ENCODE results near the gene MYL12B.
A peak's percentile ranks its signal among the peaks of the same experiment; 100 is the strongest.
"Not testable (repeated sequence)": the region's sequence is repeated elsewhere in the genome, so short reads cannot be mapped to it uniquely, and the experiment has no call there.

Gene MYL12B

GRCh38 chr18:3261373-3262233 is at the start of gene MYL12B:
Gene MYL12B (plus strand): TSS chr18:3262133. CDS start chr18:3272899, 10,766 bp downstream.
- DNase-seq = peak; percentile 72 to 83

DNA sequence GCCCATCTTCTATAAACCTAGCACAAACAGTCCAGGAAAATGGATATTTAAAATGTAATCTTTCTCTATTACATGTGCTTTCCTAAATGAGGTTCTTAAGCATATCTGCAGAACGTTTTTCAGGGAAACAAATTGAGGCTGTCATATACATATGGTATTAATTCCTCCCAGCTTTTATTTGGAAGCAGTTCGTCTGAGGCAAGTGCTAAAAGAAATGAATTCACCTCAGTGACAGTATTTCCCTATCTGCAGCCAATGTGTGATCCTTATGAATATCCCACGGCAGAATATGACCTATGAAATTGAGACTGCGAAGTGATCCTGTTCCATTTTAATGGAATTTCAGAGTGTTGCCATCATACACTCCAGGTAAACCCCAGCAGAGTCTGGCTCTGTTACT is 49.3 kb upstream of the MYL12B start:
- DNase-seq = no peak

GRCh38 chr18:3213300-3214059 is 48.5 kb upstream of the MYL12B start:
- DNase-seq = no peak

DNA sequence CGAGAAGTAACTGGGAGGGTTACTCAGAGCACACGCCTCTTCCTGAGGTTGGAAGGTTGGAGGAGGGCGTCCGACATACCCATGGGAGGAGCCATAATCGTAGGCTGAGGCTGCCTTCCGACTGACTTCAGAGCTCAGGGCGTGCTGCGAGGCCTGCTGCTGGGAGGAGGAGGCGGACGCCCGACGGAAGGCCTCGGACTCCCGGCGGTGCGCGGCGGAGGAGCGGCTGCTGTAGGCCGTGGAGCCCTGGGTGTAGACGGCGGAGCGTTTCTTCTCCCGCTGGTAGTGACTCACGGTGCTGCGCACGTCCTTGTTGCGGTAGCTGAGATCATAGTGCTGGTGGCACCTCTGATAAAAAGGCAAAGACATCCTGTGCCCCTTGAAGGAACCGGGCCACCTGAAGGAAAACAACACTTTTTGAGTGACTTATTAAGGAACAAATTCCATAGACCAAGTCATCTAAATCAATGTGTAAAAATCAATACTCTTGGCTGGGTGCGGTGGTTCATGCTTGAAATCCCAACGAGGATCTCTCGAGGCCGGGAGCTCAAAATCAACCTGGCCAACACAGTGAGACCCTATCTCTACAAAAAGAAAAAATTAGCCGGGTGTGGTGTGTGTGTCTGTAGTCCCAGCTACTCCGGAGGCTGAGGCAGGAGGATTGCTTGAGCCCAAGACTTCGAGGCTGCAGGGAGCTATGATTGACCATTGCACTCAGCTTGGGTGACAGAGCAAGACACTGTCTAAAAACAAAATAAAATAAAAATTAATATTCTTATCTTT is 46.9 kb upstream of the MYL12B start:
- no peak for DNase-seq

DNA sequence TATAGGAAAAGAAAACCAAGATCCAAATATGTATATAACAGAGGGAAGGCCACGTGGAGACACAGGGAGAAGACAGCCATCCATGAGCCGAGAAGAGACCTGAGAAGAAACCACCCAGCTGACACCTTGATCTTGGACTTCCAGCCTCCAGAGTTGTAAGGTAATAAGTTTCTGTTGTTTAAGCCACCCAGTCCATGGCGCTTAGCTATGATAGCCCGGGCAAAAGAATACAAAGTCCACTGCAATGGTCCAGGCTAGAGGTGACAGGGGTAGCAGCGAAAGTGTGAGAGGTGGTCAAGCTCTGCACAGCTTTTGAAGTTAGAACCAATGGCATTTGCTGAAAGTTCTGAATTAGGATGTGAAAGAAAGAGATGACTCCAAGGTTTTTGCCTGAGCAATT is 44.9 kb upstream of the MYL12B start:
- no peak for DNase-seq

GRCh38 chr18:3217948-3218647 is 43.8 kb upstream of the MYL12B start:
- DNase-seq = no peak

GRCh38 chr18:3218819-3219218 is 43.1 kb upstream of the MYL12B start:
- DNase-seq = no peak

GRCh38 chr18:3219241-3219630 is 42.7 kb upstream of the MYL12B start:
- DNase-seq = no peak

- no peak for DNase-seq
Observed at GRCh38 chr18:3219631-3220335, 42.1 kb upstream of the MYL12B start, which contains the start of gene MYOM1. Gene MYOM1 (minus strand): TSS chr18:3219968. CDS start chr18:3215223, 4,745 bp downstream.

DNA sequence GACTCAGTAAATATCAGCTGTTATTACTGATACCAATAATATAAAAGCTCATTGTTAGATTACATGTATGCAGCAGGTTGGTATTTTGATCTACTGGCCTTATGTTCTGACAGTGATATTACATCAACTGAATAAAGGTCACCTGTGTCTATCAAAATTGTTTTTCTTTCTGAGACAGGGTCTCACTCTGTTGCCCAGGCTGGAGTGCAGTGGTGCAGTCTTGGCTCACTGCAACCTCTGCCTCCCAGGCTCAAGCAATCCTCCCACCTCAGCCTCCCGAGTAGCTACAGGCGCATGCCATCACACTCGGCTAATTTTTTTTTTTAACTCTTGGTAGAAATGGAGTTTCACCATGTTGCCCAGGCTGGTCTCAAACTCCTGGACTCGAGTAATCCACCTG is 41.1 kb upstream of the MYL12B start:
- DNase-seq = not testable (repeated sequence)

DNA sequence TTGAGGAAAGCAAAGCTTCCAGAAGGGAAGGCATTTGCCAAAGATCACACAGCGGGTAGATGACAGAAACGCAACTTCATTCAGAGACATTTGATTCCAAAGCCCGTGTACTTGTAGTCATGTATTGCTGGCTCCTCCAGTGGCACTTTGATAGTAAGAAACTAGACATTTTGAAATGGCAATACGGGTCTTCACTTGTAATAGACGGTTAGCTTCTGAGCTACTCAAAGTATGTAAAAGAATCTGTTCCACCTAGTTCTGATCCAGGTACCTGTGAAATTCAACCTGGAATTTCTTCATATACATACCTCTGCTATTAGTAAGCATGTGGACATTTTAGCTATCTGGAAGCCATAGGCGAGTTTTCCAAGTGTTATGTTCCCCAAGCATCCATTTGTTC is 40.4 kb upstream of the MYL12B start:
- DNase-seq = no peak

DNA sequence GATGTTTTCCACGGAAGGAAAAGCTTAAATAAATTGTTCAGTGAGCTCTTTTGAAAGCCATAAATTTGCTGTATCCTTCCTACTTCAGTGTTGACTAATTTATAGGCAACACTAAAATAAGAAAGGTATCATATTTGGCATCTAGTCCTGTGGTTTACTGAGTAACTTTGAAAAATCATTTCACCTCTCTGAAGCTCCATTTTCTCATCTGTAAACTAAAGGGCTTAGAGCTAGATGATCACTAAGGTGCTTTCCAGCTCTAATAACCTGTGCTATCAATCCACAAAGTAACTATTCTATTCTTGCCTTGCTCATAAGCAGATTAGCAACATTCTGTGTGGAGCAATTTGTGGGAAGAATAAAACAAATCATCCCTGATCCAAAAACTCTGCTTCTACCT is 38.6 kb upstream of the MYL12B start:
- no peak for DNase-seq

DNA sequence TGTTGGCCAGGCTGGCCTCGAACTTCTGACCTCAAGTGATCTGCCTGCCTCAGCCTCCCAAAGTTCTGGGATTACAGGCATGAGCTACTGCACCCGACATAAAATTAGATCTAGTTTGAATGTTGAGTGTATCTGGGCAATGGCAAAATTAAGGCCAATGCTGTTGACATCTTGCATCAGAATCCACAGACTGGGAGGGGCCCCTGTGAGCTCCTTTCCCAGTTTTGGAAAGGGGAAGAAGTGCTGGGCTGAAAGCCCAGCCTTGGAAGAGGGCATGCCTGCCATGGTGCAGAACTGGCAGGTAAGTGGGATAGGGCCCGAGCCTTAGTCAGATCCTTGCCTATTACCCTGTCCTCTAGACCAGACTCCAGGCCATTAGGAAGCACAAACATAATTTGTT is 37.7 kb upstream of the MYL12B start:
- DNase-seq = no peak

GRCh38 chr18:3225588-3225987 is 36.3 kb upstream of the MYL12B start:
- no peak for DNase-seq

GRCh38 chr18:3226048-3226447 is 35.9 kb upstream of the MYL12B start:
- DNase-seq = no peak

- DNase-seq = peak; percentile 30 to 41
Observed at GRCh38 chr18:3230401-3231334, 31.3 kb upstream of the MYL12B start.

GRCh38 chr18:3233004-3233403 is 28.9 kb upstream of the MYL12B start:
- DNase-seq = no peak

DNA sequence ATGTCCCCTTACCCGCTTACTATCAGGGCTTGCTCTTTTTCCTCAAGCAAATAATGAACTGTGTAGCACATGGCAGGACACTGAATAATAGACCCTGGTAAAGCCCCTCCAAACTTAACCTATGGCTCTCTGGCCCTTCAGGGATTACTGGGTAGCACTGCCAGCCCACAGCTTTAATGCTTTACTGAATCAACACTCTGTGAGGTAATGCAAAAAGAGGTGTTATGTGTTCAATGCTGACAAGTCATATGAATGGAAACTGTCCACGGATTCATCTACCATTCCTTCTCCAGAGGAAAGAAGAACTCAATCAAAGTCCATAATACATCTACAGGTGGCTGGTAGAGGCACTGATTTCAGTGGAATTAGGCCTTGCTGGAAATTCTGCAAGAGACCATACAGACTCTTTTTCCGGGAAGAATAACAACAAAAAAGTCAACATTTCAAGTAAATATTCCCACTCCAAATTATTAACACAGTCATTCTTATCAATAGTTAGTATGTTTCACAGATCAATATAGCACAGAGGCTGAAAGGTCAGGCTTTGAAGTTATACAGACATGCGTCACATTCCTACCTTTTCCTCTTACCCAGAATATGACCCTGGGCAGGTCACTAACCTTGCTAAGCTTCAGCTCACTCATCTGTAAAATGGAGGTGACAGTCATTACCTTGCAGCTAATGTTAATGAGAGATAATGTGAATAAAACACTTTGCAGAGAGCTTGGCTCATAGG is 28.3 kb upstream of the MYL12B start:
- DNase-seq = no peak

- no peak for DNase-seq
Observed at GRCh38 chr18:3234457-3234856, 27.5 kb upstream of the MYL12B start.

DNA sequence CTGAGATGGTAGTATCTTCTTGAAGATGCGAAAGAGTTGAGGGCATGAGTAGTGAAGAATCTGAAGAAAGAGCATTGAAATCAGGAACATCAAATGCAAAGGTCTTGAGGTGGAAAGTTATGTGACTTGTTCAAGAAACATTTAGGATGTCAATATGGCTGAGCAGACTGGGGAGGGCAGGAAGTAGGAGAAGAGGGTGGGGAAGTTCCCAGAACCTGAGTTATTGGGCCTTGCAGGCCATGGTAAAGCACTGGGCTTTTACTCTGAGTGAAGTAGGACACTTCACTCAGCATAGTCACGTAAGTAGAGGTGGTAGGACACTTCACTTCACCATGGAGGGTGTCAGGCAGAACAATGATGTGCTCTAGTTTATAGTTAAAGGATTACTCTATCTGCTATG is 26.1 kb upstream of the MYL12B start:
- peak in 1 of 2 donors; percentile 17 for DNase-seq
